Aorta (tissue), 5 donors: ENCODE measurements around the gene FOXN1. TPM values are rescaled to one million over a fixed set of nuclear protein-coding genes. Genes with fewer than 3 reads are reported as not detected.

Experiments used
- ATAC-seq: fragments of 200-7000 bp; cut with Tn5 transposase; one replicate; pipeline ENCODE4 v1.9.1; 2022; ENCODE audit warnings: moderate library complexity; ENCODE audit not compliant: low FRiP score
- DNase-seq, 2 donors: peaks; one replicate each; pipeline ENCODE4 v3.0.0-alpha.2; 2020
- H3K27ac ChIP-seq, 2 donors: one replicate each; pipeline ENCODE4 v1.5.1; 2013; ENCODE audit warnings: low read length in 2 of 2, mild to moderate bottlenecking in 2 of 2, moderate library complexity in 2 of 2, control low read depth in 1 of 2, inconsistent platforms in 1 of 2, low read depth in 1 of 2
- H3K27me3 ChIP-seq, 2 donors: one replicate each; pipeline ENCODE4 v1.6.1; 2013; ENCODE audit warnings: control low read depth in 1 of 2, low read length in 1 of 2, mild to moderate bottlenecking in 1 of 2, moderate library complexity in 1 of 2; ENCODE audit not compliant: insufficient read depth in 2 of 2, control insufficient read depth in 1 of 2
- H3K36me3 ChIP-seq, 2 donors: one replicate each; pipeline ENCODE4 v1.6.1; 2013; ENCODE audit warnings: control low read depth in 1 of 2, low read length in 1 of 2, mild to moderate bottlenecking in 1 of 2; ENCODE audit not compliant: insufficient read depth in 2 of 2, control insufficient read depth in 1 of 2
- H3K4me1 ChIP-seq, 2 donors: one replicate each; pipeline ENCODE4 v1.6.1; 2013; ENCODE audit warnings: low read length in 2 of 2, control low read depth in 1 of 2, mild to moderate bottlenecking in 1 of 2, moderate library complexity in 1 of 2; ENCODE audit not compliant: insufficient read depth in 2 of 2, control insufficient read depth in 1 of 2
- H3K4me3 ChIP-seq, 2 donors: one replicate each; pipeline ENCODE4 v1.5.1; 2013; ENCODE audit warnings: low read length in 2 of 2, control low read depth in 1 of 2, mild to moderate bottlenecking in 1 of 2
- H3K9me3 ChIP-seq: one replicate; pipeline ENCODE4 v1.6.1; 2013; ENCODE audit warnings: mild to moderate bottlenecking, low read length; ENCODE audit not compliant: control insufficient read depth
- WGBS, 2 donors: extraction: QIAGEN DNeasy Blood & Tissue Kit; methylation state at CpG; one replicate each; pipeline ENCODE4 v1.1.7; 2013; 5-methylcytosine and 5-hydroxymethylcytosine counted together
- intact Hi-C, 2 donors: fragments of 100-400 bp; cut with DNase I; formaldehyde crosslinking; loops; one replicate each; pipeline versions ENCODE4 v1.14.2 to v1.15.0; 2022
- polyA plus RNA-seq, 2 donors: library from polyadenylated mRNA; stranded (reverse); fragments of 200-250 nt; gene quantifications; one replicate each; pipeline ENCODE4 v1.2.3, GENCODE V29; 2013
- total RNA-seq, 2 donors: library from RNA; stranded (reverse); fragmentation: NEBNext Ultra II Directional; extraction: Animal tissue kit (Norgen Biotek cat#: 25700); gene quantifications; one replicate each; pipeline ENCODE4 v1.2.1, GENCODE V29; 2021
- donor health status: healthy with polysubstance abuse.
- donor health status: Bipolar disorder and iron deficiency.
- donor health status: DM: no; HTN: no; CAD: no.
- donor health status: DM: no; HTN: no; CAD: no.
- donor health status: DM: yes; HTN: yes; CAD: no.

Gene FOXN1
- total and polyA plus RNA-seq, 4 donors = not detected

DNA sequence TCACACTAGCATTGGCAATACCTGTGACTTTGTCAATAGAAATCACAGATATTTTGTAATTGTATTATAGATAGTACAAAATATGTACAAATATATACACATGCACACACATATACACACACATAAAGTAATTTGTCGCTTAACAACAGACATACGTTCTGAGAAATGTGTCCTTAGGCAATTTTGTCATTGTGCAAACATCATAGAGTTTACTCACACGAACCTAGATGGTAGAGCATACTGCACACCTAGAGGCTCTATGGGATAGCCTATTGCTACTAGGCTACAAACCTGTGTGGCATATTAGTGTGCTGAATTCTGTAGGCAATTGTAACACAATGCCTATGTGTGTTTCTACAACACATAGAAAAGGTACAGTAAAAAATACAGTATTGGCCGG, 35.3 kb downstream of the FOXN1 start:
- H3K36me3 ChIP-seq = no peaks in the 10 kb centered on the region
- no peaks in the 10 kb centered on the region for H3K4me1 ChIP-seq
- ATAC-seq (no peak), DNase-seq (no peak)
- no peaks in the 10 kb centered on the region for H3K27me3 ChIP-seq
- no peak overlapping the region for H3K4me3 ChIP-seq
- H3K27ac ChIP-seq = no peak overlapping the region
- 87 to 91% methylated on average over 4 of the region's 4 CpGs for WGBS, 2 donors
- intact Hi-C loops = loop anchor here in 1 of 2 donors (2.0 kb wide), 1 partner anchor 47 kb away; no protein-coding TSS in a partner anchor
- no peaks in the 10 kb centered on the region for H3K9me3 ChIP-seq

DNA sequence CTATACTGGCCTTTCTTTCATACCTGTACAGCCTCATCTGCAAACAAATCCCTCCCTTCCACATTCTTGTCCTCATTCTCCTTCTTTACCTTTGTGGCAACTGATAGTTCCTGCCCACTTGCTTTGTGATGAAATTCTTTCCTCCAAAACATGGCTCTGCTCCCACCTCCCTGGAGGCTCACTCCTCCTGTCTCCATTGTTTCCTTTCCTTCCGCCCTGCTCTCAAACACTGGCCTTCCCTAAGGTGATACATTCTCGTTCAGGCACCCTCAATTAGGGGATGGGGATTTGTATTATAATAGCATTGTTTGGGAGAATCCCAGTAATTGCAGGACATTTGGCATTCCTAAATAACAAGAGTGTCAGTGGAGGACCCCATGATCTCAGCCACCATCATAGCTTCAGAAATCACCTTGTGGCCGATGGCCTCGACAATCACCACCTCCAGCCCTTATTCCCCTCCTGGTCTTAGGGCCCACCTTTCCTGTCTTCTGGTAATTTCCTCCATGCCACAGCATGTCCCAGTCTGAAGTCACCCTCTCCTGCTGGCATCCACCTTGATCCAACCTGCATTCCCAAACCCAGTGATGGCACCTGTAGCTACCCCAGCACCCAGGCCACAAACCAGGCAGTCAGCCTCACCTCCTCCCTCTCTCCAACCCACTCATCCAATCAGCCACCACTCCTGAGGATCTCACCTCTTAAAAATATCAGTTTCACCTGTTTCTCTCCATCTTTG, 38.4 kb downstream of the FOXN1 start:
- no peaks in the 10 kb centered on the region for H3K9me3 ChIP-seq
- no peak for ATAC-seq
- H3K4me1 ChIP-seq = no peaks in the 10 kb centered on the region
- no peak for DNase-seq
- H3K36me3 ChIP-seq = peaks cover 0 to 2% of the 10 kb centered on the region in 2 donors
- no peaks in the 10 kb centered on the region for H3K27me3 ChIP-seq
- H3K4me3 ChIP-seq = no peak overlapping the region
- H3K27ac ChIP-seq = no peak overlapping the region
- 88 to 90% methylated on average over 4 of the region's 4 CpGs for WGBS, 2 donors
- intact Hi-C loops = loop anchor here in 1 of 2 donors (5.0 kb wide), 1 partner anchor 68 kb away; the partner anchor contains the start of gene RSKR

GRCh38 chr17:28545141-28545503, 39.0 kb downstream of the FOXN1 start:
- Histone ChIP-seq H3K27me3 (no peaks in the 10 kb centered on the region), H3K4me3 (no peak overlapping the region), H3K4me1 (no peaks in the 10 kb centered on the region), H3K27ac (no peak overlapping the region), H3K36me3 (peaks cover 0 to 2% of the 10 kb centered on the region in 2 donors), H3K9me3 (no peaks in the 10 kb centered on the region)
- WGBS, 2 donors = 82 to 86% methylated on average over 2 of the region's 2 CpGs
- intact Hi-C loops = loop anchor here in 1 of 2 donors (5.0 kb wide), 1 partner anchor 67 kb away; the partner anchor contains the start of gene RSKR
- DNase-seq (no peak), ATAC-seq (no peak)

DNA sequence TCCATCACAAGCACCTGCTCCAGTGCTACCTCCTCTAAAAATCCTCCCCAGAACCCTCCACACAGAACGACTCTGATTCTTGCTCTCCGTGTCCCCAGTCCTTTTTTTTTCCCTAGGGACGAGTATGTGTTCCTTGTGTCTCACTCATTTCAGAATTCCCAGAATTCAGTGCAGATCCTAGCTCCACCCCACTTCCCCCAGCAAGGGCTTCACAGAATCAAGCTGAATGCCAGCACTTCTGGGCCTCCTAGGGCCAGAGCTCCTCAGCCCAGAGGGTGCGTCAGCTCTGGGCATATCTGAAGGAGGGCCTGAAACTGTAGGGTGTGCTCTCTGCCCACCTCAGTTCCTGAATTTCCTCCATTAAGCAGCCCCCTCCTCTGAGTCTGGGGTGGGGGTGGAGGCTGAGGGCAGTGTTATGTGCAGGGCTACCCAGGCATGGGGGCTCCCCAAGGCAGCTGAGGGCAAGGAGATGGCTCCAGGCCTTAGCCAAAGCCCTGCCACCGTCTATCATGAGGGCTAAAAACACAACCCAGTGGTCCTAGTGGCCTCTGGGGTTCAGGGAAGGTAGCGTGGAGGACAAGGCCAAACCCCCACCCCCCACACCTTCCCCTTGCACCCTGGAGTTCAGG, 39.8 kb downstream of the FOXN1 start:
- ATAC-seq (no peak), DNase-seq (no peak)
- Histone ChIP-seq H3K9me3 (no peaks in the 10 kb centered on the region), H3K36me3 (peaks cover 0 to 2% of the 10 kb centered on the region in 2 donors), H3K27ac (no peak overlapping the region), H3K27me3 (no peaks in the 10 kb centered on the region), H3K4me3 (no peak overlapping the region), H3K4me1 (no peaks in the 10 kb centered on the region)
- 51 to 53% methylated on average over 6 of the region's 6 CpGs for WGBS, 2 donors
- intact Hi-C loops = loop anchor here (2.0 to 5.0 kb wide), 2 partner anchors 66 to 67 kb away; partner anchors contain the start of gene RSKR (in 1 of the 2)

- intact Hi-C loops = loop anchor here (2.0 to 5.0 kb wide), 2 partner anchors 65 to 66 kb away; partner anchors contain the start of gene RSKR (in 1 of the 2)
These were observed 41.0 kb downstream of the FOXN1 start for GRCh38 chr17:28547096-28547622.

DNA sequence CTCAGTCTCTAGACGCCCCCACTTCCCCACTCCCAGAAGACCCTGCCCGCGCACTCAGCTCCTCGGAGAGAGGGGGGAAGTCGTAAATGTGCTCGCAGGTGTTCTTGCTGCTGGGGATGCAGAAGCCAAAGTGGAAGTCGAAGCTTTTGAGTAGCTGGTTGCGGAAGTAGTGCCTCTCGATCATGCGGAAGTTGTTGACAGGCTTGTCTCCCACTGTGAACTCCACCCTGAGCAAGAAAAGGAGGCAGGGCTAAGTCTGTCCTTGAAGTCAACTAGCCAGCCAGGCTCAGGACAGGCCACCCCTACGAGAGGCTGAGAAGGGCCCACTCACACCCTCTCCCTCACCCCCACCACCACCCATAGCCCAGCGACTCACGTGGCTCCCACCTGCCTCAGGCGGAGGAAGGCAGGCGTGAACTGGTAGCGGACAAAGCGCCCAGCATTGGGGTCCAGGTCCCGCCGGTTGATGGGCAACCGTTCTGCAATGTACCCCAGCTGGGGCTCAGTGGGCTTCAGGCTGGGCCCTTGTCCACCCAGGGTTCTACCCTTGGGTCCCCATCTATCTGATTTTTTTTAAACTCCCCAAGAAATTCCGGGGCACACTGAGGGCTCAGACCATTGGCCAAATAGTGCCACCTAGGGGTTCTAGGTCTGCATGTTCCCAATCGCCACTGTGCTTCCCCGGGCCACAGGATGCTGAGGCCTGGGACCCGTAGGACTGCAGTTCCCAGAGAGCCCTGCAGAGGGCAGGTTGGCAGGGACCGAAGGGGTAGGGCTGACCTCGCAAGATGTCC, 41.7 kb downstream of the FOXN1 start:
- no peaks in the 10 kb centered on the region for H3K4me1 ChIP-seq
- H3K36me3 ChIP-seq = peaks cover 0 to 2% of the 10 kb centered on the region in 2 donors
- no peaks in the 10 kb centered on the region for H3K9me3 ChIP-seq
- ATAC-seq = peak; percentile 70
- no peak overlapping the region for H3K27ac ChIP-seq
- peak; percentile 81 to 93 for DNase-seq
- H3K4me3 ChIP-seq = no peak overlapping the region
- intact Hi-C loops = loop anchor here (2.0 to 5.0 kb wide), 2 partner anchors 64 to 65 kb away; partner anchors contain the start of gene RSKR (in 1 of the 2)
- WGBS, 2 donors = 72 to 73% methylated on average over 26 of the region's 26 CpGs
- H3K27me3 ChIP-seq = no peaks in the 10 kb centered on the region

More at GRCh38 chr17:28547096-28547622, 41.0 kb downstream of the FOXN1 start:
- peaks cover 0 to 2% of the 10 kb centered on the region in 2 donors for H3K36me3 ChIP-seq
- 91 to 93% methylated on average over 14 of the region's 14 CpGs for WGBS, 2 donors
- no peak overlapping the region for H3K4me3 ChIP-seq
- H3K27me3 ChIP-seq = no peaks in the 10 kb centered on the region
- no peak for ATAC-seq
- H3K4me1 ChIP-seq = no peaks in the 10 kb centered on the region
- H3K27ac ChIP-seq = no peak overlapping the region
- H3K9me3 ChIP-seq = no peaks in the 10 kb centered on the region
- peak in 1 of 2 donors; percentile 46 for DNase-seq

DNA sequence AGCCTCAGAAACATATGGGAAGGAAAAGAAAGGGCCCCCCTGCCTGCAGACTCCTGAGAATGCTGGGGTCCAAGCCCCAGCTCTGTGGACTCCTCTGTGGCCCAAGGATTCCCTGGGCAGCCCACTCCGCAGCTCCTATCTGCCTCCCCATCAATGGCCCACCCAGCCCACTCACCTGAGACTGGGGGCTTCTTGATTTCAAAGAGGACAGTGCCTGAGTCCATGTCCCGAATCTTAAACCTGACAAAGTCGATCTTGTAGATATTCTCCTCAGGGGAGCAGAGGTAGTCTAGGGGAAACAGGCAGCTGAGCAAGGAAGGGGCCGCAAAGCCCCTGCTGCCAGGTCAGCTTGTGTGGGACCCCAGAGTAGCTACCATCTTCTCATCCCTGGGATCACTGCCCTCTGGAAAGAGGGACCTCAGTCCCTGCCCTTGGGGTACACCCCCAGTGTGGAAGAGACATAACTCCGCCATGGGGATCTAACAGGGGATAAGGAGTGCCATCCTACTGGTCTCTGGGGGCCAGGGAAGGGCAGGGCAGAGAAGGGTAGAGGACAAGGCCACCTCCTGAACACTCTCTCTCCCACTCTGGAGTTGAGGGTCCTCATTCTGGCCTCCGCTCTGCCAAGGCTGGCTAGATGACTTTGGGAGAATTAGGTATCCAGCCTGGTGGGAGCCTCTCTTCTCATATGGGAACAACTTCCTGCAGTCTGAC, 42.4 kb downstream of the FOXN1 start:
- WGBS, 2 donors = 88 to 90% methylated on average over 6 of the region's 6 CpGs
- Histone ChIP-seq H3K36me3 (peaks cover 0 to 2% of the 10 kb centered on the region in 2 donors), H3K4me1 (no peaks in the 10 kb centered on the region), H3K9me3 (no peaks in the 10 kb centered on the region), H3K4me3 (no peak overlapping the region), H3K27ac (no peak overlapping the region), H3K27me3 (no peaks in the 10 kb centered on the region)
- ATAC-seq = no peak
- intact Hi-C loops = loop anchor here in 1 of 2 donors (5.0 kb wide), 1 partner anchor 64 kb away; the partner anchor contains the start of gene RSKR
- DNase-seq = peak in 1 of 2 donors; percentile 35
